ENCODE results near the gene GRHPR. TPM values are rescaled to one million over a fixed set of nuclear protein-coding genes. Genes with fewer than 3 reads are reported as not detected.
"Not testable (repeated sequence)": the region's sequence is repeated elsewhere in the genome, so short reads cannot be mapped to it uniquely, and the experiment has no call there.

Gene GRHPR
- 125 TPM for total RNA-seq

GRCh38 chr9:37422289-37423104 lies at the start of gene GRHPR:
TSS of gene GRHPR (plus strand) at chr9:37422696. CDS start at chr9:37422751, 55 bp downstream.
- DNase-seq (ENCODE audit: low spot score), result peak; percentile 90

GRCh38 chr9:37372839-37373238 lies 49.7 kb upstream of the GRHPR start:
- DNase-seq (ENCODE audit: low spot score), result no peak

GRCh38 chr9:37373621-37374020 lies 48.9 kb upstream of the GRHPR start:
- no peak for DNase-seq (ENCODE audit: low spot score)

GRCh38 chr9:37374892-37375291 lies 47.6 kb upstream of the GRHPR start:
- DNase-seq (ENCODE audit: low spot score), result no peak

GRCh38 chr9:37377688-37378612 lies 44.5 kb upstream of the GRHPR start:
- no peak for DNase-seq (ENCODE audit: low spot score)

GRCh38 chr9:37378613-37379004 lies 43.9 kb upstream of the GRHPR start:
- DNase-seq (ENCODE audit: low spot score), result no peak

- no peak for DNase-seq (ENCODE audit: low spot score)
Observed at GRCh38 chr9:37379835-37380234, 42.7 kb upstream of the GRHPR start.

GRCh38 chr9:37380570-37380969 lies 41.9 kb upstream of the GRHPR start:
- DNase-seq (ENCODE audit: low spot score), result no peak

- no peak for DNase-seq (ENCODE audit: low spot score)
Observed at GRCh38 chr9:37381094-37381741, 41.3 kb upstream of the GRHPR start.

- DNase-seq (ENCODE audit: low spot score), result no peak
Observed at GRCh38 chr9:37382161-37382981, 40.1 kb upstream of the GRHPR start.

GRCh38 chr9:37382982-37383357 lies 39.5 kb upstream of the GRHPR start:
- no peak for DNase-seq (ENCODE audit: low spot score)

- DNase-seq (ENCODE audit: low spot score), result no peak
Observed at GRCh38 chr9:37383393-37383792, 39.1 kb upstream of the GRHPR start.

GRCh38 chr9:37383876-37384746 lies 38.4 kb upstream of the GRHPR start:
- no peak for DNase-seq (ENCODE audit: low spot score)

- DNase-seq (ENCODE audit: low spot score), result no peak
Observed at GRCh38 chr9:37385286-37385685, 37.2 kb upstream of the GRHPR start.

GRCh38 chr9:37386988-37387387 lies 35.5 kb upstream of the GRHPR start:
- DNase-seq (ENCODE audit: low spot score), result no peak

GRCh38 chr9:37390759-37391158 lies 31.7 kb upstream of the GRHPR start:
- DNase-seq (ENCODE audit: low spot score), result no peak

GRCh38 chr9:37392272-37392671 lies 30.2 kb upstream of the GRHPR start:
- DNase-seq (ENCODE audit: low spot score), result no peak

GRCh38 chr9:37395229-37395628 lies 27.3 kb upstream of the GRHPR start:
- DNase-seq (ENCODE audit: low spot score), result no peak

- no peak for DNase-seq (ENCODE audit: low spot score)
Observed at GRCh38 chr9:37395663-37396062, 26.8 kb upstream of the GRHPR start.

- DNase-seq (ENCODE audit: low spot score), result not testable (repeated sequence)
Observed at GRCh38 chr9:37397948-37398347, 24.5 kb upstream of the GRHPR start.
